HG02938 (cell line): ENCODE data around the gene AP2A2.

ENCODE experiments used
- ATAC-seq: cut with Tn5 transposase; IDR thresholded peaks from one replicate; pipeline ENCODE4 v1.9.1; 2021; ENCODE audit warnings: mild to moderate bottlenecking, moderate library complexity; ENCODE audit not compliant: unreplicated experiment

Gene AP2A2

DNA sequence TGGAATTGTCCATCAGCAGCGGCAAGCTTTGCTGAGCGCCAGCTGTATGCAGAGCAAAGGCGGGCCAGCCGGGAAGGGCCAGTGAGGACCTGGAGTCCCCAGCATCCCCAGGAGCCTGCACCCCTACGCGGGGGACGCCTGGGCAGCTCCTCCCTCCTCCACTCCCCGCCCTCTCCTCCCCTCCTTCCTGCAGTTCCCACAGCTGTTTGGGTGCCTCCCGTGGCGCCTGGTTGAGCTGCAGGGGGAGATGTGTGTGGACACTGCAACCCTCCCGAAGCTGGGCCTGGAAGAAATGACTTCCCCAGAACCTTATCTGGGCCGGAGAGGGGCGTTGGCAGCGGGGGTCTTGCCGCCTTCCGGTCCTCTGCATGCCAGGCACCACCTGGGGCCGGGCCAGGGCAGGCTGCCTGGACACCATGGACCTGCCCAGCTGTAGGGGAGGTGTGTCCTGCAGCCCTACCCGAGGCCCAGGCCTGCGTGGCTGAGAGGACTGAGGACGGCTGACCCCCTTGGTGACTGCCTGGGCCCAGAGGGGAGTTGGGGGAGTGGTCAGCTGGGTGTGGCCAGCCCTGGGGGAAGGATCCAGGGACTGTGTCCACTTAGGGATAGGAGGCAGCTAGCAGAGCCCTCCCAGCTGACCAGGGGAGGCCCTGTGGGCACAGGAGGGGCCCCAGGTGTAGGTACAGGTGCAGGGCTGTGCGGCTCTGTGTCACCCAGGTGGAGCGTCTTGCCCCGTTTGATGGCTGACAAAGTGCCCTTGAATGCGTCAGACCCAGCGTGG, 127.6 kb downstream of the AP2A2 start:
- ATAC-seq, result no peak

DNA sequence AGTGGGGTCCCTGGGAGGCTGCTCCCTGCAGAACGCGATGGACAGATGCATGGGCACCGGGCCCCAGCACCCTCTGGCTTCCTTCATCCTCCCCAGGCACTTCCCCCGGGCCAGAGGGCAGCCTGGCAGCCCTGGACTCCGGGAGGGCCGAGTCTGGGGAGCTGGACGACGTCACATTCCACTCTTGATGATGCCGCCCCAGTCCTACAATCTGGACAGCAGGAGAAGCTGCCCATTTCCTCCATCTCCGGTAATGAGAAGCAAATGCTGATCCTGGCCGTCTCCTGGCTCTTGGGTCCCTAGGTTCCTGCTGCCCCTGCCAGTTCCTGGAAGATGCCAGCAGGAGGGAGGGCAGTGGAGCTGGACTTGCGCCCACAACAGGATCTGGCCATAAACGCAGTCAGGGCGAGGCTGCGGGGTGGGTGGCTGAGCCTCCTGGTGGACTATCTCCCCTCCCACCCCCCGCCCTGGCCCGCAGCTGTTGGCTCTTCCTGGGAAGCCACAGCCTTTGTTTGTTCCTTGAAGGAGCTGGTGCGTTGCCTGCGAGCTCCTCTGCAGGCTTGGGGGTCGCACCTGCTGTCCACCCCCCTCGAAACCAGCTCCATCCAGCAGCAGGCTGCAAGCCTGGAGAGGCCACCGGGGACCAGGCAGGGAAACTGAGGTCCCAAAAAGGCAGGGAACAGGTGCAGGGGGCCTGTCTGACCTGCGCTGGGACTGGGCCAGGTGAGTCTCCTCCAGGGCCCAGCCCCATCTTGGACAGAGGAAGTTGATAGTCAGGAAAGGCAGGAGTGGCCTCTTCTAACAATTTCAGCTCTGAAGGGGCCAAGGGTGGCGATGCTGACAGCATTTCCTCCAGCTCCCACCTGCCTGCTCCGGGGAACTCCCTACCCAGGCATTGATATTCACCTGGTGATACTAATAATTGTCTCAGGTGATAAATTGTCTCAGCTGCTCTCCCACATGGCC, 128.8 kb downstream of the AP2A2 start:
- no peak for ATAC-seq

DNA sequence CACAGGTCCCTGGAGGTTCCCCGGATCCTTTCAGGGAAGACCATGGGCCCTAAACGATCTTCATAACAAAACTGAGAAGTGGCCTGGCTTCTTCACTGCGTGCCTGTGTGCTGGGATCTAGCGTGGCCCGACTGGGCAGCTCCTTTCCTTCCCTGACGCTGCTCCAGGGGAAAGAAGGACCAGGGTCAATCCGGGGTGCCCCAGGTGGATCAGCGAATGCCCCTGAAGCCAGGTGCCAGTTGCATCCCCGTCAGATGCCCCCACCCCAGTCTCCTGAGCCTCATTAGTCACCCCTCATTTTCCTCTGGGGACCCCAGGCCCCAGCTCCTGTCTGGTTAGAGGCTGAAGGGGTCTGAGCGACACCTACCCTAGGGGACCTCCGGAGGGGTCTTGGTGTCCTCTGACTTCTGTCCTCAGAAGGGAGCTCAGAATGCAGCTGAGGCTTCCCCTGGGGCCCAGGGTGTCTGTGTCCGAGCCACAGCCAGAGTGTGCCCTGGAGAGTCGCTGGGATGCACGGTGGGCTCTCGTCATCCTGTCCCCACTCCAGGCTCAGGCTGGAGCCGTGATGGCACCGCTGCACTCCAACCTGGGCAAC, 129.5 kb downstream of the AP2A2 start:
- ATAC-seq, result no peak

DNA sequence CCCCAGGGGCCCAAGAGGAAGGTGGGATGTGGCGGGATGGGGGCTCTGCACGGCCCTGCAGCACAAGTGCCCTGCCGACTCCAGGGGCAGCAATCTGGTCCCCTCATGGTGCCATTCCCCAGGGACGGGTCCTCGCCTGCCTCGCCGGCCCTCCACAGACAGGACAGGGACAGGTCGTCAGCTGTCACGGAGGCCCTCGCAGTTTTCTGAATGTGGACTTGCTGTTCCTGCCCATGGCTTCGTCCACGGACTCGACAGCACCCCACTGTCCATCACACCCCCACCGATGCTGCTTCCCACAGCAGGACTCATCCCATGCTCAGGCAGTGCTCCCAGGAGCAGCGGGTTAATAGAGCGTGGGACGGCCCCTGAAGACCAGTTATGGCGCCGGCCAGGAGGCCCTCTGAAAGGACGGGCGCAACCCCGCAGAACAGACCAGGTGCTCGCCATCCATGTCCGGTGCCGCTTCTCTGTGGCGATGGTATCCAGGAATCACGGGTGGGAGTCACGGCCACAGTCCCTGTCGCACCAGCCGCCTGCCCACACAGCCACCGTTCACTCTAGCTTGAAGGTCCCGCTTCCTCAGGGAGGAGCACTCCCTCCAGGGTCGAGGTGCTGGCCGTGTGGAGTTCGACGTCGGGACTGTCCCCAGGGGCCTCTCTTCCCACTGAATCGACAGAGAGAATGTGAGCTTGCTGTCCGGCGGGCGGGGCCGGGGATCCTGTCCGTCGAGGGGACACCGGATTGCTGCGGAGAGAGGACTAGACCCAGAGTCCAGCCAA, 130.5 kb downstream of the AP2A2 start:
- ATAC-seq, result no peak

DNA sequence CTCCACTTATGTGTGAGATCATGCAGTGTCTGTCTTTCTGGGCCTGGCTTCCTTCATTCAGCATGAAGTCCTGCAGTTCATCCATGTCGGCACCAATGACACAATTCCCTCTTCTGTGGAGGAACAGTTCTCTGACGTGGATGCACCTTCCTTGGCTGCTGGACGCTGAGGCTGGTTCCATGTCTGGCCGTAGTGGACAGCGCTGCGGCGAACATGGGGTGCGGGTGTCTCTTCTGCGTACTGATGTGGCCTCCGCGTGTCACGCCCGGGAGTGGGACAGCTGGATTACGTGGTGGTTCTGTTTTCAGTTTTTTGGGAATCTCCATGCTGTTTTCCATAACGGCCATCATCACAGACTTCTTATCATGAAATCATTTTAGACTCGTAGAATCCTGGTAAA, 132.1 kb downstream of the AP2A2 start:
- no peak for ATAC-seq

DNA sequence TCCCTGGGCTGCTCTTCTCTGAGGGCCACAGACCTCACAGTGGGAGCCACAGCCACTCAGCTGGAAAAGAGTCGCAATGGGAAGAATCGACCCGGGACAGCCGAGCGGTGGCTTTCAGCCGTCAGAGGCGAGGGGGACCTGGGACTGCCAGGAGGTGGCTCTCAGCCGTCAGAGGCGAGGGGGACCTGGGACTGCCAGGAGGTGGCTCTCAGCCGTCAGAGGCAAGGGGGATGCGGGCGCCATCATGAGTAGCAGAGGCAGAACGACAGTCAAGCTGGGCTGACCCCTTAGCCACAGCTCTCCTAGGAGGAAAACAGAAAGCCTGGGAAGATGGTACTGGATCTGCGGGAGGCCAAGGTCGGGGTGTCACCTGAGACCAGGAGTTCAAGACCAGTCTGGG, 134.1 kb downstream of the AP2A2 start:
- no peak for ATAC-seq

DNA sequence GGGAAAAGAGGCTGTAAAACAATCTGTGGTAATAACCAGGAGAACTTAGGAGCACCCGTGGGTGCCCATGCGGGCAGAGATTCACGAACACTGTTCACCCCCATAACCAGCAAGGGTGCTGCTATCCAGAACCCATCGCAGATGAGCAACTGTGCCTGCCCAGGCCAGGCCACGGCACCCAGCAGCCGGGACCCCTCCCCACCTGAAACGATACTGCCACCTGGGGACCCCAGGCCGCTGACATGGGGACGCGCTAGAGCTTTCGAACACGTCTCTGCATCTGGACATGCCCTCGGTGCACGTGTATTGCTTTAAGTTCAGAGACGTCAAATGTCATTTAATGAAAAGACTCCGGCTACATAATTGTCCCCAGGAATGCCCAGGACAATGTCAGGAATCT, 134.7 kb downstream of the AP2A2 start:
- no peak for ATAC-seq

DNA sequence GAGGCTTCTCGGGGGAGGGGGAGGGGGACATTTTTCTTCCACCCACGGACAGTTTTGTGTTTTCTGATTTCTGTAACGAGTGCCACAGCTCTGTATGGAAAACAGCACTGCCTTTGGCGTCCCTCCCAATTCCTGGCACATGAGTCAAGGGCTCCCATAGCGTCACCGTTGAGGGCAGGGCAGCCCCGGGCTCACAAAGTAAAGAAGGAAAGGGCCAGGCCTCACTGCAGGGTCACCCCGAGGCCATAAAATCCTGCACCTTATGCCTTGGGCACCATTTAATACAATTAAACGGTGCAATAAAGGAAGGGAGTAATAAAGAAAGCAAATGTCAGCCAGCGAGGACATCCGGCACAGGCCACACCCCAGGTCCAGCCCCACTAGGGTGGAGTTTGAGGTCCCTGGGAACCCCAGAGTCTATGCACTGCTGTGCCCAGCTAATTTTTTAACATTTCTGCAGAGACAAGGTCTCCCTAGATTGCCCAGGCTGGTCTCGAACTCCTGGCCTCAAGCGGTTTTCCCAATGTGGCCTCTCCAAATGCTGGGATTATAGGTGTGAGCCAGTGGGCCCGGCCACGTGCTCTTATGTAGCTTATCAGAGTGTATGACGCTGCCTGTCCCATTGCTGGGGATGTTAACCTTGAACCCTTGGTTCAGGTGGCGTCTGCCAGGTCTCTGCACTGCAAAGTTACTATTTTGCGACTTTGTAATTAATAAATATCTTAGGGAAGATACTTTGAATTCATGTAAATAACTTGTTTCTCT, 135.4 kb downstream of the AP2A2 start:
- ATAC-seq, result no peak
